ENCODE data around the gene RARS1. TPM values are rescaled to one million over a fixed set of nuclear protein-coding genes. Genes with fewer than 3 reads are reported as not detected.

The RARS1 gene
- total RNA-seq, 1 donor from 2014 or later, result 131 TPM

- H3K27ac Mint-ChIP-seq, result no peak overlapping the region
- peaks cover 2% of the 10 kb centered on the region for H3K27me3 Mint-ChIP-seq (ENCODE audit: low read depth)
- H3K4me3 Mint-ChIP-seq (ENCODE audit: low read depth), result no peak overlapping the region
- DNase-seq (ENCODE audit: low spot score), result no peak
- no peaks in the 10 kb centered on the region for H3K36me3 Mint-ChIP-seq (ENCODE audit: low read depth)
- H3K9me3 Mint-ChIP-seq, result no peaks in the 10 kb centered on the region
- no peaks in the 10 kb centered on the region for H3K4me1 Mint-ChIP-seq (ENCODE audit: low read depth)
- intact Hi-C loops (cut with micrococcal nuclease), result no loop called here
These were observed 21.6 kb upstream of the RARS1 start for GRCh38 chr5:168464641-168465040.

- Mint-ChIP-seq H3K4me1 (ENCODE audit: low read depth) (no peaks in the 10 kb centered on the region), H3K27me3 (ENCODE audit: low read depth) (peaks cover 5% of the 10 kb centered on the region), H3K36me3 (ENCODE audit: low read depth) (no peaks in the 10 kb centered on the region), H3K9me3 (no peaks in the 10 kb centered on the region), H3K27ac (no peak overlapping the region), H3K4me3 (ENCODE audit: low read depth) (no peak overlapping the region)
- DNase-seq (ENCODE audit: low spot score), result no peak
- intact Hi-C loops (cut with micrococcal nuclease), result no loop called here
These were observed 18.4 kb upstream of the RARS1 start for GRCh38 chr5:168467755-168468330.

GRCh38 chr5:168468836-168469235, 17.4 kb upstream of the RARS1 start:
- H3K4me3 Mint-ChIP-seq (ENCODE audit: low read depth), result no peak overlapping the region
- no peak overlapping the region for H3K27ac Mint-ChIP-seq
- intact Hi-C loops (cut with micrococcal nuclease), result no loop called here
- H3K4me1 Mint-ChIP-seq (ENCODE audit: low read depth), result no peaks in the 10 kb centered on the region
- H3K27me3 Mint-ChIP-seq (ENCODE audit: low read depth), result peaks cover 6% of the 10 kb centered on the region
- DNase-seq (ENCODE audit: low spot score), result no peak
- no peaks in the 10 kb centered on the region for H3K9me3 Mint-ChIP-seq
- H3K36me3 Mint-ChIP-seq (ENCODE audit: low read depth), result no peaks in the 10 kb centered on the region

- intact Hi-C loops (cut with micrococcal nuclease), result no loop called here
These were observed 16.5 kb upstream of the RARS1 start for GRCh38 chr5:168469816-168470215.

GRCh38 chr5:168471785-168472184, 14.5 kb upstream of the RARS1 start:
- no peak for DNase-seq (ENCODE audit: low spot score)
- Mint-ChIP-seq H3K4me1 (ENCODE audit: low read depth) (no peaks in the 10 kb centered on the region), H3K36me3 (ENCODE audit: low read depth) (no peaks in the 10 kb centered on the region), H3K27me3 (ENCODE audit: low read depth) (peaks cover 5% of the 10 kb centered on the region), H3K9me3 (no peaks in the 10 kb centered on the region), H3K27ac (no peak overlapping the region), H3K4me3 (ENCODE audit: low read depth) (no peak overlapping the region)
- intact Hi-C loops (cut with micrococcal nuclease), result no loop called here

More at GRCh38 chr5:168469816-168470215, 16.5 kb upstream of the RARS1 start:
- Mint-ChIP-seq H3K36me3 (ENCODE audit: low read depth) (no peaks in the 10 kb centered on the region), H3K27me3 (ENCODE audit: low read depth) (peaks cover 5% of the 10 kb centered on the region), H3K9me3 (no peaks in the 10 kb centered on the region), H3K27ac (no peak overlapping the region), H3K4me3 (ENCODE audit: low read depth) (no peak overlapping the region), H3K4me1 (ENCODE audit: low read depth) (no peaks in the 10 kb centered on the region)
- no peak for DNase-seq (ENCODE audit: low spot score)

- Mint-ChIP-seq H3K9me3 (no peaks in the 10 kb centered on the region), H3K4me3 (ENCODE audit: low read depth) (no peak overlapping the region), H3K36me3 (ENCODE audit: low read depth) (no peaks in the 10 kb centered on the region), H3K27ac (no peak overlapping the region), H3K27me3 (ENCODE audit: low read depth) (peaks cover 7% of the 10 kb centered on the region), H3K4me1 (ENCODE audit: low read depth) (no peaks in the 10 kb centered on the region)
- intact Hi-C loops (cut with micrococcal nuclease), result no loop called here
- DNase-seq (ENCODE audit: low spot score), result no peak
These were observed 13.9 kb upstream of the RARS1 start for GRCh38 chr5:168472329-168472728.

- Mint-ChIP-seq H3K36me3 (ENCODE audit: low read depth) (no peaks in the 10 kb centered on the region), H3K27ac (no peak overlapping the region), H3K4me1 (ENCODE audit: low read depth) (no peaks in the 10 kb centered on the region), H3K27me3 (ENCODE audit: low read depth) (peaks cover 10% of the 10 kb centered on the region), H3K4me3 (ENCODE audit: low read depth) (no peak overlapping the region), H3K9me3 (no peaks in the 10 kb centered on the region)
- no peak for DNase-seq (ENCODE audit: low spot score)
- intact Hi-C loops (cut with micrococcal nuclease), result no loop called here
These were observed 12.0 kb upstream of the RARS1 start for GRCh38 chr5:168474319-168474718.

- H3K27me3 Mint-ChIP-seq (ENCODE audit: low read depth), result peaks cover 10% of the 10 kb centered on the region
- H3K36me3 Mint-ChIP-seq (ENCODE audit: low read depth), result no peaks in the 10 kb centered on the region
- intact Hi-C loops (cut with micrococcal nuclease), result no loop called here
- no peak for DNase-seq (ENCODE audit: low spot score)
- H3K27ac Mint-ChIP-seq, result no peak overlapping the region
- no peak overlapping the region for H3K4me3 Mint-ChIP-seq (ENCODE audit: low read depth)
- H3K4me1 Mint-ChIP-seq (ENCODE audit: low read depth), result peaks cover 9% of the 10 kb centered on the region
- H3K9me3 Mint-ChIP-seq, result no peaks in the 10 kb centered on the region
These were observed 9.2 kb upstream of the RARS1 start for GRCh38 chr5:168477060-168477459.

- DNase-seq (ENCODE audit: low spot score), result no peak
- no peaks in the 10 kb centered on the region for H3K36me3 Mint-ChIP-seq (ENCODE audit: low read depth)
- H3K27ac Mint-ChIP-seq, result no peak overlapping the region
- H3K4me3 Mint-ChIP-seq (ENCODE audit: low read depth), result no peak overlapping the region
- no peaks in the 10 kb centered on the region for H3K9me3 Mint-ChIP-seq
- intact Hi-C loops (cut with micrococcal nuclease), result no loop called here
- peaks cover 12% of the 10 kb centered on the region for H3K27me3 Mint-ChIP-seq (ENCODE audit: low read depth)
- peaks cover 10% of the 10 kb centered on the region for H3K4me1 Mint-ChIP-seq (ENCODE audit: low read depth)
These were observed 7.1 kb upstream of the RARS1 start for GRCh38 chr5:168479166-168479565.

- Mint-ChIP-seq H3K4me1 (ENCODE audit: low read depth) (peaks cover 16% of the 10 kb centered on the region), H3K4me3 (ENCODE audit: low read depth) (no peak overlapping the region), H3K9me3 (no peaks in the 10 kb centered on the region), H3K36me3 (ENCODE audit: low read depth) (no peaks in the 10 kb centered on the region), H3K27me3 (ENCODE audit: low read depth) (peaks cover 12% of the 10 kb centered on the region), H3K27ac (no peak overlapping the region)
- DNase-seq (ENCODE audit: low spot score), result no peak
- intact Hi-C loops (cut with micrococcal nuclease), result loop anchor here (10.0 kb wide), 1 partner anchor 314 kb away; no protein-coding TSS in a partner anchor
These were observed 5.7 kb upstream of the RARS1 start for GRCh38 chr5:168480601-168481000.

GRCh38 chr5:168481330-168481788, 4.9 kb upstream of the RARS1 start:
- Mint-ChIP-seq H3K4me3 (ENCODE audit: low read depth) (no peak overlapping the region), H3K4me1 (ENCODE audit: low read depth) (peaks cover 21% of the 10 kb centered on the region), H3K27ac (no peak overlapping the region), H3K27me3 (ENCODE audit: low read depth) (peaks cover 12% of the 10 kb centered on the region), H3K9me3 (no peaks in the 10 kb centered on the region), H3K36me3 (ENCODE audit: low read depth) (no peaks in the 10 kb centered on the region)
- intact Hi-C loops (cut with micrococcal nuclease), result loop anchor here (10.0 kb wide), 1 partner anchor 313 kb away; no protein-coding TSS in a partner anchor
- no peak for DNase-seq (ENCODE audit: low spot score)

GRCh38 chr5:168482361-168482760, 3.9 kb upstream of the RARS1 start:
- Mint-ChIP-seq H3K27me3 (ENCODE audit: low read depth) (peaks cover 9% of the 10 kb centered on the region), H3K4me3 (ENCODE audit: low read depth) (no peak overlapping the region), H3K9me3 (no peaks in the 10 kb centered on the region), H3K27ac (no peak overlapping the region), H3K36me3 (ENCODE audit: low read depth) (peaks cover 3% of the 10 kb centered on the region), H3K4me1 (ENCODE audit: low read depth) (peaks cover 24% of the 10 kb centered on the region)
- DNase-seq (ENCODE audit: low spot score), result no peak
- intact Hi-C loops (cut with micrococcal nuclease), result loop anchor here (10.0 kb wide), 1 partner anchor 312 kb away; no protein-coding TSS in a partner anchor

GRCh38 chr5:168489059-168489458, 2.8 kb downstream of the RARS1 start:
- peaks cover 22% of the 10 kb centered on the region for H3K4me1 Mint-ChIP-seq (ENCODE audit: low read depth)
- peaks cover 56% of the 10 kb centered on the region for H3K36me3 Mint-ChIP-seq (ENCODE audit: low read depth)
- no peaks in the 10 kb centered on the region for H3K9me3 Mint-ChIP-seq
- DNase-seq (ENCODE audit: low spot score), result no peak
- H3K27me3 Mint-ChIP-seq (ENCODE audit: low read depth), result no peaks in the 10 kb centered on the region
- no peak overlapping the region for H3K4me3 Mint-ChIP-seq (ENCODE audit: low read depth)
- intact Hi-C loops (cut with micrococcal nuclease), result loop anchor here (5.0 to 10.0 kb wide), 3 partner anchors 82 to 306 kb away; no protein-coding TSS in a partner anchor
- no peak overlapping the region for H3K27ac Mint-ChIP-seq
